ENCODE measurements around the gene GABARAPL2. TPM values are rescaled to one million over a fixed set of nuclear protein-coding genes. Genes with fewer than 3 reads are reported as not detected.

GABARAPL2 gene
- total RNA-seq, 1 donor, result 36.3 TPM

- no peak overlapping the region for H3K4me3 ChIP-seq (ENCODE audit: low read depth, low read length)
Observed at GRCh38 chr16:75620326-75621169, 54.4 kb downstream of the GABARAPL2 start.

GRCh38 chr16:75621170-75621477 is 54.9 kb downstream of the GABARAPL2 start:
- H3K4me3 ChIP-seq (ENCODE audit: low read depth, low read length), result no peak overlapping the region
- peak; percentile 67 for DNase-seq (ENCODE audit: low read depth)
- TF ChIP-seq CTCF (IDR thresholded peaks at IDR 0.05; ENCODE audit: insufficient read depth, low read depth, low read length), result peak; percentile 66

More at GRCh38 chr16:75620326-75621169, 54.4 kb downstream of the GABARAPL2 start:
- no peak for DNase-seq (ENCODE audit: low read depth)
- no peak for TF ChIP-seq CTCF (IDR thresholded peaks at IDR 0.05; ENCODE audit: insufficient read depth, low read depth, low read length)

GRCh38 chr16:75622761-75623605 is 56.8 kb downstream of the GABARAPL2 start, which contains the start of gene ADAT1:
ADAT1 (minus strand) TSS chr16:75623281; CDS start chr16:75620799, 2,482 bp downstream.
- peak within 1 kb of the TSS; percentile 67 for H3K4me3 ChIP-seq (ENCODE audit: low read depth, low read length)
- TF ChIP-seq CTCF (IDR thresholded peaks at IDR 0.05; ENCODE audit: insufficient read depth, low read depth, low read length), result no peak
- peak; percentile 99 for DNase-seq (ENCODE audit: low read depth)

GRCh38 chr16:75624921-75625334 is 58.7 kb downstream of the GABARAPL2 start:
- no peak overlapping the region for H3K4me3 ChIP-seq (ENCODE audit: low read depth, low read length)
- DNase-seq (ENCODE audit: low read depth), result peak; percentile 97
- no peak for TF ChIP-seq CTCF (IDR thresholded peaks at IDR 0.05; ENCODE audit: insufficient read depth, low read depth, low read length)

GRCh38 chr16:75626806-75627205 is 60.6 kb downstream of the GABARAPL2 start:
- no peak for DNase-seq (ENCODE audit: low read depth)
- no peak for TF ChIP-seq CTCF (IDR thresholded peaks at IDR 0.05; ENCODE audit: insufficient read depth, low read depth, low read length)
- no peak overlapping the region for H3K4me3 ChIP-seq (ENCODE audit: low read depth, low read length)

Other genes with a start within 250 kb of the GABARAPL2 start
- 38.0 and 39.7 TPM in 2 replicates for gene CFDP1, start 132.9 kb upstream of the GABARAPL2 start, total RNA-seq
- gene TMEM170A, start 101.7 kb upstream of the GABARAPL2 start, total RNA-seq, result 10.6 and 19.0 TPM in 2 replicates
- under 0.01 TPM in 2 replicates for gene CHST6, start 70.9 kb upstream of the GABARAPL2 start, total RNA-seq
- gene CHST5, start 30.3 kb upstream of the GABARAPL2 start, total RNA-seq, result under 0.01 TPM in 1 of 2 replicates, not detected in the other
- gene TMEM231, start 10.1 kb upstream of the GABARAPL2 start, total RNA-seq, result 12.1 and 13.5 TPM in 2 replicates
- 69.9 and 83.8 TPM in 2 replicates for gene ADAT1, start 56.9 kb downstream of the GABARAPL2 start, total RNA-seq
- gene KARS1, start 81.3 kb downstream of the GABARAPL2 start, total RNA-seq, result 139 and 157 TPM in 2 replicates
- 28.3 and 43.6 TPM in 2 replicates for gene TERF2IP, start 81.4 kb downstream of the GABARAPL2 start, total RNA-seq
- gene CPHXL2, start 110.6 kb downstream of the GABARAPL2 start, total RNA-seq, result not detected in 2 replicates
- not detected in 2 replicates for gene DUXB, start 135.1 kb downstream of the GABARAPL2 start, total RNA-seq
- gene CPHXL, start 160.1 kb downstream of the GABARAPL2 start, total RNA-seq, result not detected in 2 replicates